Naive thymus-derived CD4-positive, alpha-beta T cell (primary cell): Measurements from ENCODE around the gene SGMS1. TPM values are rescaled to one million over a fixed set of nuclear protein-coding genes. Genes with fewer than 3 reads are reported as not detected.
A peak's percentile ranks its signal among the peaks of the same experiment; 100 is the strongest.

Source experiments
- ATAC-seq: fragments of 150-1000 bp; cut with Tn5 transposase; 2 replicates; pipeline ENCODE4 v1.10.0; 2021; ENCODE audit warnings: mild to moderate bottlenecking, moderate library complexity
- CTCF ChIA-PET: fragments of 350-600 bp; sonication (Branson Sonifier 250); formaldehyde crosslinking; loops from one replicate; lab custom pipeline; 2021; ENCODE audit warnings: antibody characterized with exemption; lab: Charles Lee
- POLR2A ChIA-PET: fragments of 350-600 bp; sonication (Branson Sonifier 250); formaldehyde crosslinking; loops from one replicate; lab custom pipeline; 2021; ENCODE audit warnings: antibody characterized with exemption, inconsistent platforms; lab: Charles Lee
- DNase-seq, 9 donors: peaks; one replicate each; pipeline versions ENCODE4 v3.0.0 to v3.0.0-alpha.2; 2020 to 2022; ENCODE audit warnings: mixed read lengths in 1 of 9
- H3K27ac ChIP-seq: one replicate; pipeline ENCODE4 v1.7.0; 2013; ENCODE audit warnings: mild to moderate bottlenecking, low read depth, low read length, moderate library complexity
- H3K27me3 ChIP-seq, 2 donors: one replicate each; pipeline ENCODE4 v1.7.0; 2013; ENCODE audit warnings: low read length in 2 of 2, mild to moderate bottlenecking in 2 of 2, moderate library complexity in 2 of 2; ENCODE audit not compliant: control insufficient read depth in 2 of 2, insufficient read depth in 2 of 2
- H3K36me3 ChIP-seq, 3 experiments: 1 replicate in 2 of 3; 2 replicates in 1 of 3; pipeline ENCODE4 v1.7.0; 2013; ENCODE audit warnings: low read length in 3 of 3, mild to moderate bottlenecking in 3 of 3, moderate library complexity in 1 of 3; ENCODE audit not compliant: insufficient read depth in 3 of 3, control insufficient read depth in 2 of 3
- H3K4me1 ChIP-seq, 2 donors: one replicate each; pipeline ENCODE4 v1.7.0; 2013; ENCODE audit warnings: low read length in 2 of 2, mild to moderate bottlenecking in 2 of 2, moderate library complexity in 1 of 2; ENCODE audit not compliant: control insufficient read depth in 2 of 2, insufficient read depth in 2 of 2
- H3K4me3 ChIP-seq: 2 replicates; pipeline ENCODE4 v1.7.0; 2013; ENCODE audit warnings: mild to moderate bottlenecking, low read length
- H3K9me3 ChIP-seq, 3 experiments: 1 replicate in 2 of 3; 2 replicates in 1 of 3; pipeline ENCODE4 v1.7.0; 2013; ENCODE audit warnings: low read length in 3 of 3; ENCODE audit not compliant: control insufficient read depth in 2 of 3
- H3K27ac Mint-ChIP-seq, 9 donors: one replicate each; pipeline ENCODE4 v1.8.0; 2020 to 2022; ENCODE audit warnings: mixed read lengths in 9 of 9, mild to moderate bottlenecking in 8 of 9, moderate library complexity in 5 of 9, inconsistent platforms in 2 of 9
- H3K27me3 Mint-ChIP-seq, 5 donors: one replicate each; pipeline ENCODE4 v1.8.0; 2021 to 2022; ENCODE audit warnings: mixed read lengths in 5 of 5, mild to moderate bottlenecking in 1 of 5
- H3K36me3 Mint-ChIP-seq, 5 donors: one replicate each; pipeline ENCODE4 v1.8.0; 2020 to 2022; ENCODE audit warnings: mixed read lengths in 5 of 5, mild to moderate bottlenecking in 3 of 5, inconsistent platforms in 1 of 5
- H3K4me1 Mint-ChIP-seq, 7 donors: one replicate each; pipeline ENCODE4 v1.8.0; 2020 to 2022; ENCODE audit warnings: mixed read lengths in 7 of 7, mild to moderate bottlenecking in 3 of 7, inconsistent platforms in 1 of 7
- H3K4me3 Mint-ChIP-seq, 10 donors: one replicate each; pipeline ENCODE4 v1.8.0; 2020 to 2022; ENCODE audit warnings: mild to moderate bottlenecking in 10 of 10, mixed read lengths in 10 of 10, moderate library complexity in 6 of 10, inconsistent platforms in 2 of 10
- H3K9me3 Mint-ChIP-seq, 11 donors: one replicate each; pipeline ENCODE4 v1.8.0; 2020 to 2022; ENCODE audit warnings: mixed read lengths in 11 of 11, mild to moderate bottlenecking in 4 of 11, inconsistent platforms in 1 of 11, moderate library complexity in 1 of 11
- intact Hi-C, 2 donors: fragments of 100-400 bp; cut with micrococcal nuclease; formaldehyde crosslinking; loops; one replicate each; pipeline ENCODE4 v1.15.1; 2023
- polyA plus RNA-seq, 2 donors: library from polyadenylated mRNA; unstranded; fragments of 300-500 nt; fragmentation: Illumina TruSeq; gene quantifications; one replicate each; pipeline ENCODE4 v1.2.3, GENCODE V29; 2021
- total RNA-seq, 6 experiments: library from RNA in 5 of 6; stranded (reverse) in 5 of 6; gene quantifications; 1 replicate in 5 of 6; 2 replicates in 1 of 6; pipeline ENCODE4 v1.2.3 and lab custom pipeline; 2021 to 2026

SGMS1 gene
- total and polyA plus RNA-seq, 7 experiments from 2014 or later, result 11.5 to 45.7 (median 29.4) TPM

DNA sequence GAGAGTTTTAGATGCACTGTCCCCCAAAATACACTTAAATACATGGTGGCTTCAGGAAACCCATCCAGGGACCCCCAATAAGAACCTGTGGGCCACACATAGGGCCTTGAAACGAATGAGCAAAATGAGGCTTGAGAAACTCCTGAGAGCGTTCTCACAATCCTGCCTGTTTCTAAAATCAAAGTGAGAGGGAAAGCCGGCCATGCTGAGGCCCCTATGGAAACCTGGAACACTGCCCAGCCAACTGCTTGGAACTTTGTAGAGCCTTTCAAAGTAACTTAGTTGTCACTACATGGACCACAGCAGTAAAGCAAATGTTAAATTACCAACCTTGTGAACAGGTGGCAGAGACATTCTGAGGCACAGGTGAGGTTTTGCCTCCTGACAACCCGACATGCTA is 13.4 kb downstream of the SGMS1 start:
- ATAC-seq (no peak), DNase-seq (no peak)
- Histone ChIP-seq H3K4me3 (no peak overlapping the region), H3K4me1 (peaks cover 6 to 13% of the 10 kb centered on the region in 2 donors), H3K9me3 (no peaks in the 10 kb centered on the region), H3K27ac (no peak overlapping the region), H3K36me3 (no peaks in the 10 kb centered on the region), H3K27me3 (no peaks in the 10 kb centered on the region)
- POLR2A ChIA-PET, result interaction anchor here (0.8 kb wide), 1 partner anchor 11 kb away, joined by 3 read pairs; no protein-coding TSS in a partner anchor
- Mint-ChIP-seq H3K4me1 (peaks cover 23 to 85% (median 72%) of the 10 kb centered on the region in 7 donors), H3K9me3 (no peaks in the 10 kb centered on the region), H3K27ac (peak overlapping the region in 2 of 9 donors; percentile 6 to 10), H3K4me3 (no peak overlapping the region), H3K36me3 (peaks cover 0 to 27% (median 0%) of the 10 kb centered on the region in 5 donors), H3K27me3 (no peaks in the 10 kb centered on the region)
- intact Hi-C loops, result no loop called here
- CTCF ChIA-PET, result no interaction called here

DNA sequence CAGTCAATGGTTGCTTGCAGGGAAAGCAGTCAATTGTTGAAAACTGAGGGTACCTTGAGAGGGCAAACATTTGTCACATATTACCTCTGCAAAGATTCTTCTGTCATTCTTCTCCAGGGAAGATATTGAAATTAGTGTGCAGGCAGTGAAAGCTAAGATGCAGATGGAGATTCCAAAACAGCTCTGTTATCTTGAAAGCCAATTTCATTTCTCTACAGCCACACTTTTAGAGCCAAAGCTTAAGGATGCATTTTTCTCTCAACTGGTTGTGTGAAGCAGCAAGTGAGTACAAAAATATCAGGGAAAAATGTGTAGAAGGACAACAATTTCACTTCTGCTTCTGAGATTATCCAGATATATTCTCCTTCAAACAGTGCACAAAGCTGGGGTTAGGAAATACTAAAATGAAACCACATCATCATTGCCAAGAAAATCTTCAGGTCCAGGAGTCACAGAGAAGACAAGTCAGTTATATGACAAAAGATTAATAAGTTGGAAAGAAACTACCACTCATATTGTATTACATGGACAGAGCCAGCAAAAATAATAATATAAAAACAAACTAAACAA is 16.3 kb downstream of the SGMS1 start:
- Histone ChIP-seq H3K4me1 (peaks cover 20 to 25% of the 10 kb centered on the region in 2 donors), H3K4me3 (no peak overlapping the region), H3K27me3 (no peaks in the 10 kb centered on the region), H3K27ac (no peak overlapping the region), H3K36me3 (no peaks in the 10 kb centered on the region), H3K9me3 (no peaks in the 10 kb centered on the region)
- Mint-ChIP-seq H3K27ac (peak overlapping the region in 3 of 9 donors; percentile 20 to 72 (median 33)), H3K36me3 (peaks cover 0 to 27% (median 0%) of the 10 kb centered on the region in 5 donors), H3K4me3 (peak overlapping the region in 2 of 10 donors; percentile 11 to 35), H3K27me3 (no peaks in the 10 kb centered on the region), H3K4me1 (peaks cover 29 to 87% (median 78%) of the 10 kb centered on the region in 7 donors), H3K9me3 (no peaks in the 10 kb centered on the region)
- POLR2A ChIA-PET, result interaction anchor here (2.0 kb wide), 1 partner anchor 14 kb away, joined by 4 read pairs; no protein-coding TSS in a partner anchor
- ATAC-seq (no peak), DNase-seq (no peak)
- CTCF ChIA-PET, result interaction anchor here (0.6 kb wide), 1 partner anchor 14 kb away, joined by 4 read pairs; no protein-coding TSS in a partner anchor
- intact Hi-C loops, result no loop called here

DNA sequence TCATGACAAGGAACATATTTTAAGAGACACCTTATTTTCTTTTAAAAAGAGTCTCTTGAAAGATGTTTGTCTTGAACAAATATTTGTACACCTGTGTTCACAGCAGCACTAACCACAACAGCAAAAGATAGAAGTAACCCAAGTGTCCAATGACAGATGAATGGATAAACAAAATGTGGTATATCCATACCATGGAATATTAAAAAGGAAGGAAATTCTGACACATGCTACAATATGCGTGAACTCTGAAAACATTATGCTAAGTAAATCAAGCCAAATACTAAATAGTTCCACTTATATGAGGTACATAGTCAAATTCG is 17.8 kb downstream of the SGMS1 start:
- H3K9me3 Mint-ChIP-seq, result no peaks in the 10 kb centered on the region
- peak overlapping the region in 4 of 9 donors; percentile 15 to 32 (median 20) for H3K27ac Mint-ChIP-seq
- CTCF ChIA-PET, result interaction anchor here (1.7 kb wide), 1 partner anchor 46 kb away, joined by 4 read pairs; no protein-coding TSS in a partner anchor
- DNase-seq (no peak), ATAC-seq (no peak)
- H3K27me3 ChIP-seq, result no peaks in the 10 kb centered on the region
- H3K27me3 Mint-ChIP-seq, result no peaks in the 10 kb centered on the region
- H3K36me3 ChIP-seq, result no peaks in the 10 kb centered on the region
- H3K4me1 ChIP-seq, result peaks cover 26 to 29% of the 10 kb centered on the region in 2 donors
- H3K4me3 Mint-ChIP-seq, result peak overlapping the region in 1 of 10 donors; percentile 21
- H3K9me3 ChIP-seq, result no peaks in the 10 kb centered on the region
- intact Hi-C loops, result loop anchor here in 1 of 2 donors (2.0 kb wide), 2 partner anchors 15 to 17 kb away; partner anchors contain the start of gene SGMS1
- no peak overlapping the region for H3K4me3 ChIP-seq
- H3K4me1 Mint-ChIP-seq, result peaks cover 26 to 86% (median 78%) of the 10 kb centered on the region in 7 donors
- POLR2A ChIA-PET, result interaction anchor here (1.1 to 2.0 kb wide), 2 partner anchors 14 to 16 kb away, joined by 3 to 4 read pairs; no protein-coding TSS in a partner anchor
- peaks cover 0 to 23% (median 2%) of the 10 kb centered on the region in 5 donors for H3K36me3 Mint-ChIP-seq
- H3K27ac ChIP-seq, result no peak overlapping the region

DNA sequence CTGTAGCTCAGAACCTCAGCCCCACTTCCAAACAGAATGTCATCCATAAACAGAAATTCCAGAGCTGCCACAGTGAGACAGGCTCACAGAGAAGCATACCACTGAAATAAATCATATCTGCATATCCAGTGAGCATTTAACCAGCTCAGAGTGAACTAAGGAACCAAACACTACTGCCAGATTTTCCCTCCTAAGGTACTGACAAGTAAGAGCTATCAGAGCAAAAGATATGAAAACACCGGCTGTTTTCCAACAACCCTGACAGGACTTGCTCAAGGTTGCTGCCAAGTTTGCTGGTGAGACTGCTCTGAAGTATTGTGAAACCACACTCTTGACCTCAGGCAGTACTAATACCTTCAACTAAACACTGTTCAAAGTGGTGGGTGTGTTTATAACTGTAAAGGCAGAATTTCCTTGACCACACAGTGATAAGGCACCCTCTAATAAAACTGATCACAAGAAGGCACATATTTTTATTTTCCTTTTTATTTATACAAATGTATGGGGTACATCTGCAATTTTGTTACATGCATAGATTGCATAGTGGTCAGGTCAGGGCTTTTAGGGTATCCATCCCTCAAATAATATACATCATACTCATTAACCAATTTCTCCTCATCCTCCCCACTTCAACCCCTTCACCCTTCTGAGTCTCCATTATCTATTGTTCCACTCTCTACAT is 18.3 kb downstream of the SGMS1 start:
- POLR2A ChIA-PET, result interaction anchor here (1.1 kb wide), 2 partner anchors 14 to 16 kb away, joined by 3 to 5 read pairs; no protein-coding TSS in a partner anchor

DNA sequence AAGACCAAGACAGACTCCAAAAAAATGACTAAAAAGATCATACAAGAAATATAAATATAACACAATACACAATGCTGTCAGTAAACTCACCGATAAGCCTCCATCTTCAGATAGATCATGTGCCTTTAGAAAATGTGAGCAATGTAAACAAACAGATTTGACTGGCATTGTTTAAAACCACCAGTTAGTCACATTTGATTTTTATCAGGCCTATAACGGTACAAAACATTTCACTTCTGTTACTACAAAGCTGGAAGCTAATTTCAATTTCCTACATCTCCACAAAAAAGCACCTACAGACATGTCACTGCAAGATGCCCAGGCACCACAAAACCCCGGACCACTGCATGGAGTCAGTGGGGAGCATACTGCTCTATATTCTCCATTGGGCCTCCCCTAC is 18.9 kb downstream of the SGMS1 start:
- intact Hi-C loops, result loop anchor here in 1 of 2 donors (2.0 kb wide), 2 partner anchors 14 to 18 kb away; partner anchors contain the start of gene SGMS1
- no peaks in the 10 kb centered on the region for H3K27me3 Mint-ChIP-seq
- no peaks in the 10 kb centered on the region for H3K36me3 ChIP-seq
- ATAC-seq (peak; percentile 65), DNase-seq (no peak)
- no peaks in the 10 kb centered on the region for H3K27me3 ChIP-seq
- peaks cover 35 to 85% (median 80%) of the 10 kb centered on the region in 7 donors for H3K4me1 Mint-ChIP-seq
- ChIA-PET POLR2A (interaction anchor here (1.1 kb wide), 1 partner anchor 17 kb away, joined by 5 read pairs; no protein-coding TSS in a partner anchor), CTCF (interaction anchor here (1.7 kb wide), 1 partner anchor 47 kb away, joined by 4 read pairs; no protein-coding TSS in a partner anchor)
- H3K36me3 Mint-ChIP-seq, result peaks cover 0 to 20% (median 4%) of the 10 kb centered on the region in 5 donors
- no peaks in the 10 kb centered on the region for H3K9me3 ChIP-seq
- H3K27ac ChIP-seq, result no peak overlapping the region
- H3K9me3 Mint-ChIP-seq, result no peaks in the 10 kb centered on the region
- peak overlapping the region in 8 of 10 donors; percentile 6 to 67 (median 36) for H3K4me3 Mint-ChIP-seq
- H3K4me1 ChIP-seq, result peaks cover 30 to 35% of the 10 kb centered on the region in 2 donors
- H3K27ac Mint-ChIP-seq, result peak overlapping the region in 5 of 9 donors; percentile 32 to 86 (median 68)
- H3K4me3 ChIP-seq, result no peak overlapping the region

More for the DNA sequence above, 18.3 kb downstream of the SGMS1 start:
- intact Hi-C loops, result loop anchor here in 1 of 2 donors (2.0 kb wide), 2 partner anchors 15 to 17 kb away; partner anchors contain the start of gene SGMS1
- Mint-ChIP-seq H3K36me3 (peaks cover 0 to 23% (median 4%) of the 10 kb centered on the region in 5 donors), H3K4me3 (peak overlapping the region in 7 of 10 donors; percentile 2 to 67 (median 39)), H3K9me3 (no peaks in the 10 kb centered on the region), H3K27me3 (no peaks in the 10 kb centered on the region), H3K4me1 (peaks cover 30 to 86% (median 80%) of the 10 kb centered on the region in 7 donors), H3K27ac (peak overlapping the region in 5 of 9 donors; percentile 32 to 86 (median 68))
- CTCF ChIA-PET, result interaction anchor here (1.7 kb wide), 1 partner anchor 46 kb away, joined by 4 read pairs; no protein-coding TSS in a partner anchor
- H3K27me3 ChIP-seq, result no peaks in the 10 kb centered on the region
- no peak overlapping the region for H3K27ac ChIP-seq
- H3K4me3 ChIP-seq, result no peak overlapping the region
- no peaks in the 10 kb centered on the region for H3K36me3 ChIP-seq
- ATAC-seq (peak; percentile 51), DNase-seq (no peak)
- H3K9me3 ChIP-seq, result no peaks in the 10 kb centered on the region
- peaks cover 30 to 32% of the 10 kb centered on the region in 2 donors for H3K4me1 ChIP-seq

DNA sequence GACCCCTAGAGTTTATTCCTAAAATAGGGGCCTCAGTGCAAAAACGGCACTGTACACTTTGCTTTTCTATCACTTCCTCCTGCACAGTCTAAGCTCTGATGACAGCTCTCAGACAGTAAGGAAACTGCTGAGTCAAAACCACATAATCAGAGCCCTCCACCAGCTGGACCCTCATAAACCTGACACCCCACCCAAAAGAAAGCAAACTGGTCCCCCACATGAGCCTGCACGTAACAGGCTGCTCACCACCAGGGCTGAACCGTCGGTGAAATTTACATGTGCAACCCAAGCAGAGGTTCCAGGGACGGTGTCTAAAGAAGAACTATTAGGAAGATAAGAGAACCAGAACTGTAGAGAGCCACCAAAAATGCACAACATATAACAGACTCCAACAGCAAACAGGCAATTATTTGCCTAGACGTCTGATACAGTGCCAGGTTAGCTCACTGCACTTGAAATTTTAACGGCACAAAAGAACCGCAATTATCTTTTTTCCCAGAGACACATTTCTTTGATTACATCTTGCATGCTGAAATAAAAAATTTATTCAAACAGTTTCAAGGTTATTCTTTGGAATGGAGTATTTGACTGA is 19.6 kb downstream of the SGMS1 start:
- Histone ChIP-seq H3K27ac (no peak overlapping the region), H3K4me1 (peaks cover 30% of the 10 kb centered on the region in 2 donors), H3K4me3 (no peak overlapping the region), H3K9me3 (no peaks in the 10 kb centered on the region), H3K36me3 (no peaks in the 10 kb centered on the region), H3K27me3 (no peaks in the 10 kb centered on the region)
- intact Hi-C loops, result loop anchor here in 1 of 2 donors (2.0 kb wide), 2 partner anchors 13 to 19 kb away; partner anchors contain the start of gene SGMS1
- DNase-seq (no peak), ATAC-seq (peak; percentile 69)
- POLR2A ChIA-PET, result no interaction called here
- Mint-ChIP-seq H3K27me3 (no peaks in the 10 kb centered on the region), H3K4me1 (peaks cover 35 to 87% (median 83%) of the 10 kb centered on the region in 7 donors), H3K27ac (peak overlapping the region in 7 of 9 donors; percentile 24 to 74 (median 49)), H3K36me3 (peaks cover 0 to 20% (median 4%) of the 10 kb centered on the region in 5 donors), H3K9me3 (no peaks in the 10 kb centered on the region), H3K4me3 (peak overlapping the region in 8 of 10 donors; percentile 6 to 75 (median 44))
- CTCF ChIA-PET, result no interaction called here
